GM23338 (cell line): ENCODE data around the gene BCAM. TPM values are rescaled to one million over a fixed set of nuclear protein-coding genes. Genes with fewer than 3 reads are reported as not detected.
"Not testable (repeated sequence)": the region's sequence is repeated elsewhere in the genome, so short reads cannot be mapped to it uniquely, and the experiment has no call there.

Experiments used
- ATAC-seq: fragments of 200-7000 bp; cut with Tn5 transposase; 3 replicates; pipeline ENCODE4 v1.9.1; 2020
- DNase-seq: peaks from one replicate; pipeline ENCODE4 v3.0.0-alpha.2; 2015; ENCODE audit warnings: low spot score
- H2AFZ ChIP-seq: fragments of 200-600 bp; sonication (generic); 2 replicates; pipeline ENCODE4 v1.8.0; 2016; ENCODE audit warnings: antibody characterized with exemption, mild to moderate bottlenecking, moderate library complexity
- H3F3A ChIP-seq: fragments of 200-600 bp; sonication (generic); replicated peaks from 2 replicates; pipeline ENCODE4 v1.8.0; 2017; ENCODE audit warnings: antibody characterized with exemption, mixed run types, low read depth
- H3K27ac ChIP-seq: fragments of 200-600 bp; sonication (generic); 2 replicates; pipeline ENCODE4 v1.6.1; 2016; ENCODE audit warnings: low read depth
- H3K27me3 ChIP-seq: fragments of 200-600 bp; sonication (generic); 2 replicates; pipeline ENCODE4 v1.8.0; 2016; ENCODE audit warnings: mild to moderate bottlenecking, mixed run types, moderate library complexity; ENCODE audit not compliant: insufficient read depth
- H3K36me3 ChIP-seq: fragments of 200-600 bp; sonication (generic); 2 replicates; pipeline ENCODE4 v1.8.0; 2016; ENCODE audit warnings: mild to moderate bottlenecking; ENCODE audit not compliant: insufficient read depth
- H3K4me1 ChIP-seq: fragments of 200-600 bp; sonication (generic); 2 replicates; pipeline ENCODE4 v1.8.0; 2016; ENCODE audit warnings: mild to moderate bottlenecking, moderate library complexity; ENCODE audit not compliant: insufficient read depth
- H3K4me2 ChIP-seq: fragments of 200-600 bp; sonication (generic); 2 replicates; pipeline ENCODE4 v1.7.1; 2017; ENCODE audit warnings: mixed run types
- H3K4me3 ChIP-seq: fragments of 200-600 bp; sonication (generic); 2 replicates; pipeline ENCODE4 v1.6.1; 2016; ENCODE audit warnings: mixed run types
- H3K79me2 ChIP-seq: fragments of 200-600 bp; sonication (generic); replicated peaks from 2 replicates; pipeline ENCODE4 v1.8.0; 2017; ENCODE audit warnings: mild to moderate bottlenecking; ENCODE audit not compliant: insufficient read depth
- H3K9me2 ChIP-seq: fragments of 200-600 bp; sonication (generic); 2 replicates; pipeline ENCODE4 v1.8.0; 2017; ENCODE audit not compliant: insufficient read depth
- H4K20me1 ChIP-seq: fragments of 200-600 bp; sonication (generic); replicated peaks from 2 replicates; pipeline ENCODE4 v1.8.0; 2017; ENCODE audit warnings: mild to moderate bottlenecking; ENCODE audit not compliant: insufficient read depth
- H3K27ac Mint-ChIP-seq: 2 replicates; pipeline ENCODE4 v1.8.0; 2020; ENCODE audit warnings: inconsistent platforms, mild to moderate bottlenecking, moderate library complexity, mixed read lengths
- H3K27me3 Mint-ChIP-seq: 3 replicates; pipeline ENCODE4 v1.8.0; 2022; ENCODE audit warnings: low read depth, mild to moderate bottlenecking, moderate library complexity, mixed read lengths, inconsistent platforms; ENCODE audit not compliant: insufficient read depth, poor library complexity
- H3K36me3 Mint-ChIP-seq: 3 replicates; pipeline ENCODE4 v1.8.0; 2021; ENCODE audit warnings: low read depth, mild to moderate bottlenecking, inconsistent platforms, moderate library complexity, mixed read lengths
- H3K4me1 Mint-ChIP-seq: 3 replicates; pipeline ENCODE4 v1.8.0; 2020; ENCODE audit warnings: mild to moderate bottlenecking, inconsistent platforms, mixed read lengths
- H3K4me3 Mint-ChIP-seq: 3 replicates; pipeline ENCODE4 v1.8.0; 2021; ENCODE audit warnings: moderate library complexity, mild to moderate bottlenecking, inconsistent platforms, mixed read lengths
- H3K9me3 Mint-ChIP-seq: 3 replicates; pipeline ENCODE4 v1.8.0; 2020; ENCODE audit warnings: moderate library complexity, mild to moderate bottlenecking, inconsistent platforms, mixed read lengths
- EZH2 ChIP-seq: fragments of 200-600 bp; sonication (generic); IDR thresholded peaks from one replicate; pipeline ENCODE4 v1.8.0; 2017; ENCODE audit warnings: antibody characterized with exemption, mild to moderate bottlenecking, low read depth; ENCODE audit not compliant: unreplicated experiment
- POLR2AphosphoS5 ChIP-seq: IDR thresholded peaks from 2 replicates; pipeline ENCODE4 v1.6.1; 2016; ENCODE audit warnings: antibody characterized with exemption, low read depth
- ZNF114 ChIP-seq: fragments of 250-450 bp; sonication (Bioruptor Pico); IDR thresholded peaks from 2 replicates; pipeline ENCODE4 v1.5.0; 2020; ENCODE audit warnings: mild to moderate bottlenecking, moderate library complexity
- polyA plus RNA-seq: library from polyadenylated mRNA; unstranded; fragments of >200 nt; fragmentation: Nextera tagmentation; extraction: Ambion mirVana; gene quantifications from 2 replicates; pipeline ENCODE4 v1.2.1, GENCODE V29; 2016
- total RNA-seq: library from RNA; depleted of rRNA; stranded (reverse); fragments of >200 nt; shearing (Covaris generic); gene quantifications from 2 replicates; pipeline ENCODE4 v1.2.3, GENCODE V29; 2014
- TF ChIP-seq, protein P1 (sequence below): fragments of 250-450 bp; sonication (Bioruptor Pico); IDR thresholded peaks from 2 replicates; pipeline ENCODE4 v1.5.0; 2020; ENCODE audit warnings: mild to moderate bottlenecking, moderate library complexity
- TF ChIP-seq, protein P2 (sequence below): IDR thresholded peaks from 2 replicates; pipeline ENCODE4 v1.6.1; 2016; ENCODE audit warnings: antibody characterized with exemption
- TF ChIP-seq, protein P3 (sequence below): IDR thresholded peaks from one replicate; pipeline ENCODE4 v1.6.1; 2018; ENCODE audit warnings: antibody characterized with exemption; ENCODE audit not compliant: unreplicated experiment

BCAM gene
- total and polyA plus RNA-seq, 2 experiments from 2014 or later = 33.3 to 100 TPM

DNA sequence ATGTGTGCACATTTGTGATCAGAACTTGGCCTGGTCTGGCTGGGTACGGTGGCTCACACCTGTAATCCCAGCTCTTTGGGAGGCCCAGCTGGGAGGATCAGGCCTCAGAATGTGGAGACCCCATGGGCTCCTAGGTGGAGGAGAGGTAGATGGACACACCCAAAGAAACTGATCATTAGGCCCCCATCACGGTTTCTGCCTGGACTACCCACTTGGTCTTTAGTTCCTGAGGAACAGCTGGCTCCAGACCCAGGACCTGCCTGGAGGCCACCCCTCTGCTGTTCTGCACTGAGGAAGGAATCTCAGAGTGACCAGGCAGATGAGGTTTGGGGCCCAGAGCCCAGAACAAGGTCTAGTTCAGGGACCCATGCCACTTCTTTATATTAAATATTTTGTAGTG is 29.8 kb upstream of the BCAM start (continued):
- TF ChIP-seq, protein P1, sequence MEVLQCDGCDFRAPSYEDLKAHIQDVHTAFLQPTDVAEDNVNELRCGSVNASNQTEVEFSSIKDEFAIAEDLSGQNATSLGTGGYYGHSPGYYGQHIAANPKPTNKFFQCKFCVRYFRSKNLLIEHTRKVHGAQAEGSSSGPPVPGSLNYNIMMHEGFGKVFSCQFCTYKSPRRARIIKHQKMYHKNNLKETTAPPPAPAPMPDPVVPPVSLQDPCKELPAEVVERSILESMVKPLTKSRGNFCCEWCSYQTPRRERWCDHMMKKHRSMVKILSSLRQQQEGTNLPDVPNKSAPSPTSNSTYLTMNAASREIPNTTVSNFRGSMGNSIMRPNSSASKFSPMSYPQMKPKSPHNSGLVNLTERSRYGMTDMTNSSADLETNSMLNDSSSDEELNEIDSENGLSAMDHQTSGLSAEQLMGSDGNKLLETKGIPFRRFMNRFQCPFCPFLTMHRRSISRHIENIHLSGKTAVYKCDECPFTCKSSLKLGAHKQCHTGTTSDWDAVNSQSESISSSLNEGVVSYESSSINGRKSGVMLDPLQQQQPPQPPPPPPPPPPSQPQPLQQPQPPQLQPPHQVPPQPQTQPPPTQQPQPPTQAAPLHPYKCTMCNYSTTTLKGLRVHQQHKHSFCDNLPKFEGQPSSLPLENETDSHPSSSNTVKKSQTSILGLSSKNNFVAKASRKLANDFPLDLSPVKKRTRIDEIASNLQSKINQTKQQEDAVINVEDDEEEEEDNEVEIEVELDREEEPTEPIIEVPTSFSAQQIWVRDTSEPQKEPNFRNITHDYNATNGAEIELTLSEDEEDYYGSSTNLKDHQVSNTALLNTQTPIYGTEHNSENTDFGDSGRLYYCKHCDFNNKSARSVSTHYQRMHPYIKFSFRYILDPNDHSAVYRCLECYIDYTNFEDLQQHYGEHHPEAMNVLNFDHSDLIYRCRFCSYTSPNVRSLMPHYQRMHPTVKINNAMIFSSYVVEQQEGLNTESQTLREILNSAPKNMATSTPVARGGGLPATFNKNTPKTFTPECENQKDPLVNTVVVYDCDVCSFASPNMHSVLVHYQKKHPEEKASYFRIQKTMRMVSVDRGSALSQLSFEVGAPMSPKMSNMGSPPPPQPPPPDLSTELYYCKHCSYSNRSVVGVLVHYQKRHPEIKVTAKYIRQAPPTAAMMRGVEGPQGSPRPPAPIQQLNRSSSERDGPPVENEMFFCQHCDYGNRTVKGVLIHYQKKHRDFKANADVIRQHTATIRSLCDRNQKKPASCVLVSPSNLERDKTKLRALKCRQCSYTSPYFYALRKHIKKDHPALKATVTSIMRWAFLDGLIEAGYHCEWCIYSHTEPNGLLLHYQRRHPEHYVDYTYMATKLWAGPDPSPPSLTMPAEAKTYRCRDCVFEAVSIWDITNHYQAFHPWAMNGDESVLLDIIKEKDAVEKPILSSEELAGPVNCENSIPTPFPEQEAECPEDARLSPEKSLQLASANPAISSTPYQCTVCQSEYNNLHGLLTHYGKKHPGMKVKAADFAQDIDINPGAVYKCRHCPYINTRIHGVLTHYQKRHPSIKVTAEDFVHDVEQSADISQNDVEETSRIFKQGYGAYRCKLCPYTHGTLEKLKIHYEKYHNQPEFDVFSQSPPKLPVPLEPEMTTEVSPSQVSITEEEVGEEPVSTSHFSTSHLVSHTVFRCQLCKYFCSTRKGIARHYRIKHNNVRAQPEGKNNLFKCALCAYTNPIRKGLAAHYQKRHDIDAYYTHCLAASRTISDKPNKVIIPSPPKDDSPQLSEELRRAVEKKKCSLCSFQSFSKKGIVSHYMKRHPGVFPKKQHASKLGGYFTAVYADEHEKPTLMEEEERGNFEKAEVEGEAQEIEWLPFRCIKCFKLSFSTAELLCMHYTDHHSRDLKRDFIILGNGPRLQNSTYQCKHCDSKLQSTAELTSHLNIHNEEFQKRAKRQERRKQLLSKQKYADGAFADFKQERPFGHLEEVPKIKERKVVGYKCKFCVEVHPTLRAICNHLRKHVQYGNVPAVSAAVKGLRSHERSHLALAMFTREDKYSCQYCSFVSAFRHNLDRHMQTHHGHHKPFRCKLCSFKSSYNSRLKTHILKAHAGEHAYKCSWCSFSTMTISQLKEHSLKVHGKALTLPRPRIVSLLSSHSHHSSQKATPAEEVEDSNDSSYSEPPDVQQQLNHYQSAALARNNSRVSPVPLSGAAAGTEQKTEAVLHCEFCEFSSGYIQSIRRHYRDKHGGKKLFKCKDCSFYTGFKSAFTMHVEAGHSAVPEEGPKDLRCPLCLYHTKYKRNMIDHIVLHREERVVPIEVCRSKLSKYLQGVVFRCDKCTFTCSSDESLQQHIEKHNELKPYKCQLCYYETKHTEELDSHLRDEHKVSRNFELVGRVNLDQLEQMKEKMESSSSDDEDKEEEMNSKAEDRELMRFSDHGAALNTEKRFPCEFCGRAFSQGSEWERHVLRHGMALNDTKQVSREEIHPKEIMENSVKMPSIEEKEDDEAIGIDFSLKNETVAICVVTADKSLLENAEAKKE (CRISPR knock-in tag) = no peak
- TF ChIP-seq, protein P2, sequence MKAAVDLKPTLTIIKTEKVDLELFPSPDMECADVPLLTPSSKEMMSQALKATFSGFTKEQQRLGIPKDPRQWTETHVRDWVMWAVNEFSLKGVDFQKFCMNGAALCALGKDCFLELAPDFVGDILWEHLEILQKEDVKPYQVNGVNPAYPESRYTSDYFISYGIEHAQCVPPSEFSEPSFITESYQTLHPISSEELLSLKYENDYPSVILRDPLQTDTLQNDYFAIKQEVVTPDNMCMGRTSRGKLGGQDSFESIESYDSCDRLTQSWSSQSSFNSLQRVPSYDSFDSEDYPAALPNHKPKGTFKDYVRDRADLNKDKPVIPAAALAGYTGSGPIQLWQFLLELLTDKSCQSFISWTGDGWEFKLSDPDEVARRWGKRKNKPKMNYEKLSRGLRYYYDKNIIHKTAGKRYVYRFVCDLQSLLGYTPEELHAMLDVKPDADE = no peak
- TF ChIP-seq EZH2 = no peak
- no peak for TF ChIP-seq ZNF114 (CRISPR knock-in tag)
- TF ChIP-seq, protein P3, sequence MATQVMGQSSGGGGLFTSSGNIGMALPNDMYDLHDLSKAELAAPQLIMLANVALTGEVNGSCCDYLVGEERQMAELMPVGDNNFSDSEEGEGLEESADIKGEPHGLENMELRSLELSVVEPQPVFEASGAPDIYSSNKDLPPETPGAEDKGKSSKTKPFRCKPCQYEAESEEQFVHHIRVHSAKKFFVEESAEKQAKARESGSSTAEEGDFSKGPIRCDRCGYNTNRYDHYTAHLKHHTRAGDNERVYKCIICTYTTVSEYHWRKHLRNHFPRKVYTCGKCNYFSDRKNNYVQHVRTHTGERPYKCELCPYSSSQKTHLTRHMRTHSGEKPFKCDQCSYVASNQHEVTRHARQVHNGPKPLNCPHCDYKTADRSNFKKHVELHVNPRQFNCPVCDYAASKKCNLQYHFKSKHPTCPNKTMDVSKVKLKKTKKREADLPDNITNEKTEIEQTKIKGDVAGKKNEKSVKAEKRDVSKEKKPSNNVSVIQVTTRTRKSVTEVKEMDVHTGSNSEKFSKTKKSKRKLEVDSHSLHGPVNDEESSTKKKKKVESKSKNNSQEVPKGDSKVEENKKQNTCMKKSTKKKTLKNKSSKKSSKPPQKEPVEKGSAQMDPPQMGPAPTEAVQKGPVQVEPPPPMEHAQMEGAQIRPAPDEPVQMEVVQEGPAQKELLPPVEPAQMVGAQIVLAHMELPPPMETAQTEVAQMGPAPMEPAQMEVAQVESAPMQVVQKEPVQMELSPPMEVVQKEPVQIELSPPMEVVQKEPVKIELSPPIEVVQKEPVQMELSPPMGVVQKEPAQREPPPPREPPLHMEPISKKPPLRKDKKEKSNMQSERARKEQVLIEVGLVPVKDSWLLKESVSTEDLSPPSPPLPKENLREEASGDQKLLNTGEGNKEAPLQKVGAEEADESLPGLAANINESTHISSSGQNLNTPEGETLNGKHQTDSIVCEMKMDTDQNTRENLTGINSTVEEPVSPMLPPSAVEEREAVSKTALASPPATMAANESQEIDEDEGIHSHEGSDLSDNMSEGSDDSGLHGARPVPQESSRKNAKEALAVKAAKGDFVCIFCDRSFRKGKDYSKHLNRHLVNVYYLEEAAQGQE = no peak
- TF ChIP-seq POLR2AphosphoS5 = no peak

DNA sequence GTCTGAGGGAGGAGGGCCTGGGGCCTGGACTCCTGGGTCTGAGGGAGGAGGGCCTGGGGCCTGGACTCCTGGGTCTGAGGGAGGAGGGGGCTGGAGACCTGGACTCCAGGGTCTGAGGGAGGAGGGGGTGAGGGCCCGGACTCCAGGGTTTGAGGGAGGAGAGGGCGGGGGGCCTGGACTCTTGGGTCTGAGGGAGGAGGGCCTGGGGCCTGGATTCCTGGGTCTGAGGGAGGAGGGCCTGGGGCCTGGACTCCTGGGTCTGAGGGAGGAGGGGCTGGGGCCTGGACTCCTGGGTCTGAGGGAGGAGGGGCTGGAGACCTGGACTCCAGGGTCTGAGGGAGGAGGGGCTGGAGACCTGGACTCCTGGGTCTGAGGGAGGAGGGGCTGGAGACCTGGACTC is 27.2 kb upstream of the BCAM start:
- H3F3A ChIP-seq = peaks cover 15% of the 10 kb centered on the region; the same call in 1 of the 2 replicates
- not testable (repeated sequence) for H4K20me1 ChIP-seq, H3K27ac Mint-ChIP-seq, DNase-seq, ATAC-seq, H3K27me3 ChIP-seq, H3K36me3 ChIP-seq, H3K4me1 ChIP-seq, H3K27ac ChIP-seq, H3K4me3 Mint-ChIP-seq, H3K9me2 ChIP-seq, H3K9me3 Mint-ChIP-seq, H3K4me2 ChIP-seq, H3K4me3 ChIP-seq, H2AFZ ChIP-seq, H3K79me2 ChIP-seq, H3K4me1 Mint-ChIP-seq
- peaks cover 12% of the 10 kb centered on the region for H3K27me3 Mint-ChIP-seq
- peaks cover 16% of the 10 kb centered on the region; the same call in 2 of the 3 replicates for H3K36me3 Mint-ChIP-seq
